GM03348 (cell line): Measurements from ENCODE around the gene DHX35.
A peak's percentile ranks its signal among the peaks of the same experiment; 100 is the strongest.
"Not testable (repeated sequence)": the region's sequence is repeated elsewhere in the genome, so short reads cannot be mapped to it uniquely, and the experiment has no call there.

Experiments used
- DNase-seq: peaks from one replicate; pipeline ENCODE4 v3.0.0; 2012; ENCODE audit warnings: low spot score

The DHX35 gene

DNA sequence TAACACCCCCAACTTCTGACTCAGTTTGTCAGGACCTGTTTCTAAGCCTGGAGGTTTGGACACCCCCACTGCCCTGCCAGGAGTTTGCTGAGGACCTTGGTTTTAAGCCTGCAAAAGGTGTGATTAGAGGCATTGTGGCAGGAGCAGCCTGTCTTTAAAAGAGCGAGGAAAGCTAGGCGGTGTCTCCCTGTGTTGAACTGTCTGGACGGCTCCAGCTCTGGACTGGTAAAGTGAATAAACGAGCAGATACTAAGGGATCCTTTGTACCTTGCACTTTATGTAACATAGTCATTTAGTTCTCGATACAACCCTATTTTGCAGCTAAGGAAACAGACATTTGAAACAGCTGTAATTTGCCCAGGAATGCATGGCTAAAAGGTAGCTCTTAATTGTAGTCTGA is 21.5 kb upstream of the DHX35 start:
- no peak for DNase-seq

GRCh38 chr20:38941726-38942389 is 20.3 kb upstream of the DHX35 start:
- DNase-seq = no peak

GRCh38 chr20:38945012-38945411 is 17.1 kb upstream of the DHX35 start:
- no peak for DNase-seq

GRCh38 chr20:38946836-38947235 is 15.3 kb upstream of the DHX35 start:
- DNase-seq = no peak

DNA sequence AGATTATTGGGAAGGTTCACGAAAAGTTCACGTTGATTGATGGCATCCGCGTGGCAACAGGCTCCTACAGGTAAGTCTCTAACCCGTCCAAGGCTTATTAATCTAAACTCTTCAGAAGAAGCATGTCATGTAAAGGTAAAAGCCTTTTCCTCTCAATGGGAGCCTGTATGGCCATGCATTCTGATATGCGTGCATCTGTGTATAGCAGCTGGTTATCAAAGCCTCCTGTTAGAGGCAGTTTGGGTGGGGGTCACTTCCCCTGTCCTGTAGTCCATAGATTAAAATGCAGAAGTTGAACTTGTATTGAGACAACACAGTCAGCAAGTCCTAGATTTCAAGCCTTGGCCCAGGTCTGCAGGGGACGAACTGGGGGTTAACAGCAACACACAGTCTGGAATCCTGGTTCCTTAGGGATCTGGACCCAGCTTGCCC is 14.2 kb upstream of the DHX35 start:
- DNase-seq = no peak

- DNase-seq = no peak
These were observed 11.9 kb upstream of the DHX35 start for GRCh38 chr20:38950254-38950653.

DNA sequence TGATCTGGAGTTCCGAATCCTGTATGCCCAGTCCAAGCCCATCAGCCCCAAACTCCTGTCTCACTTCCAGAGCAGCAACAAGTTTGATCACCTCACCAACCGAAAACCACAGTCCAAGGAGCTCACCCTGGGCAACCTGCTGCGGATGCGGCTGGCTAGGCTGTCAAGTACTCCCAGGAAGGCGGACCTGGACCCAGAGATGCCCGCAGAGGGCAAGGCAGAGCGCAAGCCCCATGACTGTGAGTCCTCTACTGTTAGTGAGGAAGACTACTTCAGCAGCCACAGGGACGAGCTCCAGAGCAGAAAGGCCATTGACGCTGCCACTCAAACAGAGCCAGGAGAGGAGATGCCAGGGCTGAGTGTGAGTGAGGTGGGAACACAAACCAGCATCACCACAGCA is 10.5 kb upstream of the DHX35 start:
- no peak for DNase-seq

- DNase-seq = no peak
These were observed 10.0 kb upstream of the DHX35 start for GRCh38 chr20:38952153-38952552.

GRCh38 chr20:38953630-38954340 is 8.4 kb upstream of the DHX35 start:
- DNase-seq = no peak

DNA sequence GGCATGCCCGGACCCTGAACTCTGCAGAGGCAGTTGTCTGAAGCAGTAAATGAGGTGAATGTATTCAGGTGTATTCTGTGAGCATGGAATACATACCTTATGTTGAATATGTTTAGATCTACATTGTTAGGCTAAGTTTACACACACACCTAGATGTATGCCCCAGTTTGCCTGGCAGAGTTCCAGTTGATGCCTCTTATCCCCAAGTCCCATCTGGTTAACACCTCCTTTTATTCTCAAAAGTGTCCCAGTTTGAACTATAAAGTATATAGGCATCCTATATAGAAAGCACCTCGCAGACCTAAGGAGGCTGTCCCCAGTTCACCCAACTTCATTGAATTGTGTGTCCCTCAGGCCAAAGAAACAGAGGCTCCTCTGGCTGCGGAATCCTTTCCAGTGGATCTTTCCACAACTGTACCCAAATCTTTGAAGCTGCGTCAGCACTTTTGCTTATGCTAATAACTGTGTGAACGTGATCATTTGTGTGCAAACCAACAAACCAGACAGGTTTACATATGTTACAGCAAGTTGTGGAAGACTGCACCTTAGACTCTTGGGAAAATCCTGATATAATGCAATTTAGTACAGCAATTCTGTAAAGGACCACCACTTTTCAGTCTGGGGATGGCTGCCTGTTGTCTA is 4.8 kb upstream of the DHX35 start:
- no peak for DNase-seq

- DNase-seq = no peak
These were observed 4.1 kb upstream of the DHX35 start for GRCh38 chr20:38957915-38958485.

DNA sequence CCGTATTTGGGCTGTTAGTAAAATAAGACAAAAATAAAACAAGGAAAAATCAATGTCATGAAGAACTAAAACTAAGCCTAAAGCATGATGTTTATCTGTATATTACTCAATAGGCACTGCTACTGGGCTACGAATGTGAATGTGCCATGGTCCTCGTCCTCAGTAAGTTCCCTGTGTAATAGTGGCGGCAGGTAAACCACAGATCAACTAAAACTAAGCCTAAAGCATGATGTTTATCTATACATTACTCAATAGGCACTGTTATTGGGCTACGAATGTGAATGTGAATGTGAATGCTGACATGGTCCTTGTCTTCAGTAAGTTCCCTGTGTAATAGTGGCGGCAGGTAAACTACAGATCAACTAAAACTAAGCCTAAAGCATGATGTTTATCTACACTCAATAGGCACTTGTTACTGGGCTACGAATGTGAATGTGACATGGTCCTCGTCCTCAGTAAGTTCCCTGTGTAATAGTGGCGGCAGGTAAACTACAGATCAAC is 1.9 kb upstream of the DHX35 start:
- DNase-seq = not testable (repeated sequence)

GRCh38 chr20:38961530-38962043 is 557 bp upstream of the DHX35 start:
- no peak for DNase-seq

GRCh38 chr20:38962928-38963401 is 821 bp downstream of the DHX35 start:
- DNase-seq = no peak

DNA sequence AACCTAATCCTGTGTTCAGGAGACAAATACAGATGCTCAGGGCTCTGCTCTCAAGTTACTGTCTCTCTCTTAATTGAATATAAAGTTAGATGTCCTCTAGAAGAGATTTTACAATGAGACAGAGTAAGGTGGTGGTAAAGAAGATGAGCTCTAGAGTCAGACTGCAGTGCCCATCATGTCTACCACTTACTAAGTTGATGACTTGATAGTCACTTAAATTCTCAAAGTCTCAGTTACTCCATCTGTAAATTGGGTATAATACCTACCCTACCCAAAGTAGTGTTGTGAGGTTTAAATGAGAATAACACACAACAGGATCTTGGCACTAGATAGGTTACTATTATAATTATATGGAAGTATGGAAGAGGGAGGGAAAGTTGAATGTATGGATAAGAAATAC is 1.6 kb downstream of the DHX35 start:
- no peak for DNase-seq

GRCh38 chr20:38965264-38965663 is 3.1 kb downstream of the DHX35 start:
- DNase-seq = no peak

GRCh38 chr20:38968090-38968489 is 5.9 kb downstream of the DHX35 start:
- DNase-seq = no peak

DNA sequence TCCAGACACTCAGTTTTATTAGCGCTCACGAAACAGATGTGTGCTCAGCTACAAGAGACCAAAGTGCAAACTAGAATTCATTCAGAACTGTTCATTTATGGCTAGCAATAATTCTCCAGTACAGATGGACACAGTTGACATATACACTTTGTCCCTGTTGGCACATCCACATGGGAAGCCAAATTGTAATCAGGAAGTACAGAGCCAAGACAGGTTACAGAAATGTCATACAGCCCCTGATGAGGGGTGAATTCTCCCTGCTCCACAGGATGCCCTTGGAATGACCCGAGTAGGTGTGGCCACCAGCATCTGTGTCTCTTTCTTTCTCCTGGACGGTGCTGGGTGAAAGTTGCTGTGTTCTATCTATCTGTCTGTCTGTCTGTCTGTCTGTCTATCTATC is 7.6 kb downstream of the DHX35 start:
- no peak for DNase-seq

DNA sequence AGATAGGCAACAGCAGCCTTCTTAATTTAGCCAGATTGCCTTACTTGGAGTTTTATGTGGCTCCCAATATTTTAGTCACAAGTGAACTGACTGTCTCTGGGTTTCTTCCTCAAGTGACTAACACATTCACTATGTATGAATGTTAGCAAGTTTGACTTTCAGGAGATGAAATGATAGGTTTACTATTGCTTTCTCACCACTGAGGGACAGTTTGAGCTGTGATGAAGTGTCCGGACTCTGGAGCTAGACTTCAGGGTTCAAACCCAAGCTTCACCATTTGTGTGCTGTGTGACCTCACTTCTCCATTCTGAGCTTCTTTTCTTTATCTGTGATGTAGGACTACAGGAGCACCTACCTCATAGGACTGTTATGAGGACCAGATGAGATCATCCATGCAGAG is 8.2 kb downstream of the DHX35 start:
- peak; percentile 68 for DNase-seq

GRCh38 chr20:38973107-38973506 is 11.0 kb downstream of the DHX35 start:
- DNase-seq = no peak

GRCh38 chr20:38973645-38974044 is 11.5 kb downstream of the DHX35 start:
- no peak for DNase-seq

GRCh38 chr20:38975539-38976120 is 13.5 kb downstream of the DHX35 start:
- no peak for DNase-seq
